Left lung (tissue), 10 donors: ENCODE results near the gene DAPL1. TPM values are rescaled to one million over a fixed set of nuclear protein-coding genes. Genes with fewer than 3 reads are reported as not detected.

Experiments used
- ATAC-seq: fragments of 200-7000 bp; cut with Tn5 transposase; one replicate; pipeline ENCODE4 v1.9.1; 2020; ENCODE audit warnings: moderate library complexity
- DNase-seq, 4 donors: peaks; one replicate each; pipeline ENCODE4 v3.0.0-alpha.2; 2013 to 2020
- H3K27ac ChIP-seq, 2 donors: fragments of 200-600 bp; sonication (generic) in 1 of 2; one replicate each; pipeline versions ENCODE4 v1.5.0 to v1.8.0; 2020 to 2021
- H3K27me3 ChIP-seq, 2 donors: fragments of 200-600 bp; sonication (generic) in 1 of 2; one replicate each; pipeline versions ENCODE4 v1.5.0 to v1.8.0; 2020 to 2021
- H3K36me3 ChIP-seq, 2 donors: fragments of 200-600 bp; sonication (generic) in 1 of 2; one replicate each; pipeline versions ENCODE4 v1.5.0 to v1.8.0; 2020 to 2021
- H3K4me1 ChIP-seq, 2 donors: fragments of 200-600 bp; one replicate each; pipeline ENCODE4 v1.8.0; 2021
- H3K4me3 ChIP-seq, 2 donors: fragments of 200-600 bp; sonication (generic) in 1 of 2; one replicate each; pipeline versions ENCODE4 v1.5.0 to v1.8.0; 2020 to 2021; ENCODE audit warnings: mild to moderate bottlenecking in 1 of 2
- H3K9me3 ChIP-seq, 2 donors: fragments of 200-600 bp; sonication (generic) in 1 of 2; one replicate each; pipeline versions ENCODE4 v1.5.0 to v1.8.0; 2020 to 2021
- intact Hi-C, 2 donors: fragments of 100-400 bp; cut with DNase I; formaldehyde crosslinking; loops; one replicate each; pipeline versions ENCODE4 v1.11.2 to v1.14.2; 2022
- polyA plus RNA-seq, 6 donors: library from polyadenylated mRNA; unstranded; fragments of 120-200 nt; gene quantifications; one replicate each; pipeline ENCODE4 v1.2.1, GENCODE V29; 2013; ENCODE audit not compliant: insufficient read length in 6 of 6
- total RNA-seq, 2 donors: library from RNA; stranded (reverse); fragmentation: NEBNext Ultra II Directional; extraction: Animal tissue kit (Norgen Biotek cat#: 25700); gene quantifications; one replicate each; pipeline ENCODE4 v1.2.1, GENCODE V29; 2021
- TF ChIP-seq, protein P1 (sequence below), 2 donors: fragments of 200-600 bp; sonication (generic) in 1 of 2; IDR thresholded peaks; one replicate each; pipeline versions ENCODE4 v1.5.0 to v1.8.0; 2021; ENCODE audit warnings: antibody characterized with exemption in 2 of 2
- donor health status: DM: no; HTN: yes; CAD: no.
- donor health status: DM: no; HTN: no; CAD: no.

Gene DAPL1
- total and polyA plus RNA-seq, 8 donors: 0.21 to 0.44 (median 0.32) TPM; not detected in 4

DNA sequence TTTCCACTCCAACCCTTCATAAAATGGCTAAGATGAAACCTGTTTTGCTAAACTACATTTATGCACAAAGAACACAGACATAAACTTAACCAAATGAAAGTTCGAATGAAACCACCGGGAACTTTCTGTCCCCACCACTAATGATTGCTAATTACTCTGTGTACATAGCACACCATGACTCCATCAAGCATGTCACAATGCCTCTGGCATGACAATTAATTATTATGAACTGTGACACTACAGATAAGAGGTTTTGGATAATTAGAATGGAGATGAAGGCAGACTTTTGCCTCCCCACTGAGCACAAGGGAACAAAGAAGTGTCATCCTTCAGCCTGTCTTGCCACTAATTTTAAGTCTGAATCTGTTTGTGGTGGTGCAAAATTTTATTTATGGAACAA, 1.5 kb downstream of the DAPL1 start:
- ATAC-seq (no peak), DNase-seq (no peak)
- H3K9me3 ChIP-seq: no peaks in the 10 kb centered on the region
- TF ChIP-seq, protein P1, sequence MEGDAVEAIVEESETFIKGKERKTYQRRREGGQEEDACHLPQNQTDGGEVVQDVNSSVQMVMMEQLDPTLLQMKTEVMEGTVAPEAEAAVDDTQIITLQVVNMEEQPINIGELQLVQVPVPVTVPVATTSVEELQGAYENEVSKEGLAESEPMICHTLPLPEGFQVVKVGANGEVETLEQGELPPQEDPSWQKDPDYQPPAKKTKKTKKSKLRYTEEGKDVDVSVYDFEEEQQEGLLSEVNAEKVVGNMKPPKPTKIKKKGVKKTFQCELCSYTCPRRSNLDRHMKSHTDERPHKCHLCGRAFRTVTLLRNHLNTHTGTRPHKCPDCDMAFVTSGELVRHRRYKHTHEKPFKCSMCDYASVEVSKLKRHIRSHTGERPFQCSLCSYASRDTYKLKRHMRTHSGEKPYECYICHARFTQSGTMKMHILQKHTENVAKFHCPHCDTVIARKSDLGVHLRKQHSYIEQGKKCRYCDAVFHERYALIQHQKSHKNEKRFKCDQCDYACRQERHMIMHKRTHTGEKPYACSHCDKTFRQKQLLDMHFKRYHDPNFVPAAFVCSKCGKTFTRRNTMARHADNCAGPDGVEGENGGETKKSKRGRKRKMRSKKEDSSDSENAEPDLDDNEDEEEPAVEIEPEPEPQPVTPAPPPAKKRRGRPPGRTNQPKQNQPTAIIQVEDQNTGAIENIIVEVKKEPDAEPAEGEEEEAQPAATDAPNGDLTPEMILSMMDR (IDR thresholded peaks at IDR 0.05): no peak
- H3K36me3 ChIP-seq: no peaks in the 10 kb centered on the region
- no peak overlapping the region for H3K4me3 ChIP-seq
- no peak overlapping the region for H3K27ac ChIP-seq
- H3K4me1 ChIP-seq: no peaks in the 10 kb centered on the region
- intact Hi-C loops: no loop called here
- H3K27me3 ChIP-seq: no peaks in the 10 kb centered on the region

DNA sequence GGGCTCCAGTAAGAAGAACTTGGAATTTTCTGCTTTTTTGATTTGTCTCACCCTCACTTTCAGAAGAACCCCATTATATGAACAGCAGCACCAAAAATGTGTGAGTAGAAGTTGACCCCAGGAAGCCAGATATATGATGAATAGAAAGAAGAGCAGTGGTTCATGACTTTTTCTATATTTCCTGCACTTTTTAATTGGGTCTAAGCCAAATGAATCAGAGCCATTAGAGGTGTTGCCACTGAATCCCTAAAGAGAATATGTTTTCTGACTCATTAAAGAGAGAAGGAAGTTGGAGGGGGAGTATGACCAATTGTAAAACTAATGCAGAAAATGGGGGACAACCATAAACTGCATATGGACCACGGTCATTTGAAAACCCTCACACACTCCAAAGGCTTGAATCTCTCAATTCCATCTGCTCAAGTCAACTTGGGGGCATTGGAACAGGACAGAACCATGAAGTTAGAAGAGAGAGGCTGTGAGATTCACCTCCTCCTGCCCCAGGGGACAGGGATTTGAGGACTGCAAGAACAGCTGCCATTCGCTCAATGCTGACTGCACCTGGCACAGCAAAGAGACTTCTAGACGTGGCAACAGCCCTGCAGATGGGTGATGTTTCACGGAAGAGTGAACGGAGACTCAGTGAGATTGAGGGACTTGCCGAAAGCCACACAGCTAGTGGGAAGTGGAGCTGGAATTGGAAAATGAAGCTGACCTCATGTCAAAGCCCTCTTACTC, 3.0 kb downstream of the DAPL1 start:
- TF ChIP-seq, protein P1 (IDR thresholded peaks at IDR 0.05): no peak
- Histone ChIP-seq H3K4me1 (no peaks in the 10 kb centered on the region), H3K27me3 (no peaks in the 10 kb centered on the region), H3K4me3 (no peak overlapping the region), H3K36me3 (no peaks in the 10 kb centered on the region), H3K9me3 (no peaks in the 10 kb centered on the region), H3K27ac (no peak overlapping the region)
- DNase-seq (no peak), ATAC-seq (no peak)
- intact Hi-C loops: no loop called here

DNA sequence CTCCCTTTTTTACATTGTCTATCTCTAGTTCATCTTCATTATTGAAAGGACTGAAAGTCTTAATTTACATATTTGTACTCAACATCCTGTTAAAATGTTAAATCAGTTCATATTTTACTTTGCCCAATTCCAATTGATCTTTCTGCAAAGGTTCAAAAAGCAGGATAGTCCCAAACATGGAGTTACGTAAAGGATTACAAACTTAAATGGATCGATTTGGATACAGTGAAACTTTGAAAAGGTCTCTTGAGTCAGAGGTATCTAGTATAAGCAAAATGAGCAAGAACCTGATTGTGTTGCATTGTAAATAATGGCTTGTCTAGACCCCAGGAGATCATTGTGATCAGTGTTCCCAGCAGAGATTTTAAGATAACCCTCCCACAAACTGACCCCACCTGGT, 4.1 kb downstream of the DAPL1 start:
- Histone ChIP-seq H3K4me1 (no peaks in the 10 kb centered on the region), H3K9me3 (no peaks in the 10 kb centered on the region), H3K27ac (no peak overlapping the region), H3K27me3 (no peaks in the 10 kb centered on the region), H3K4me3 (no peak overlapping the region), H3K36me3 (no peaks in the 10 kb centered on the region)
- DNase-seq (no peak), ATAC-seq (no peak)
- intact Hi-C loops: no loop called here
- TF ChIP-seq, protein P1 (IDR thresholded peaks at IDR 0.05): no peak

DNA sequence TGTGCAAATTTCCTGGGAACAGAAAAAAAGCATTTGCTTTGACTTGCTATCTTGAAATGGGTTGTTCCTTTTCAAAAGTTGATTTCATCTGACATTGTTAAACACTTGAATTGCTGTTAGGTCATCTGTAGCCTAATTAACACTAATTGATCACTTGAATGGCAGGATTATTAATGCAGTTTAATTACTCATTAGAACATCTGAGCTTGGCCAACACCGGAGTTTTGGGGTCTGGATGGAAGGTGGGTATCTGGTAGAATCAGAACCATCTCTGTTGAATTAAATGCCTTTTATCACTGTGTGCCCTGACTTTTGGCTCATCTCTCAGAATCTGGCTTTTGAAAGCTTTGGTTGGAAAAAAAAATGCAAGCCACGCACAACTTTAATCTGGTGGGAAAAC, 8.4 kb downstream of the DAPL1 start:
- DNase-seq (no peak), ATAC-seq (no peak)
- TF ChIP-seq, protein P1 (IDR thresholded peaks at IDR 0.05): no peak
- intact Hi-C loops: no loop called here
- Histone ChIP-seq H3K9me3 (no peaks in the 10 kb centered on the region), H3K27me3 (no peaks in the 10 kb centered on the region), H3K27ac (no peak overlapping the region), H3K4me1 (no peaks in the 10 kb centered on the region), H3K4me3 (no peak overlapping the region), H3K36me3 (no peaks in the 10 kb centered on the region)

DNA sequence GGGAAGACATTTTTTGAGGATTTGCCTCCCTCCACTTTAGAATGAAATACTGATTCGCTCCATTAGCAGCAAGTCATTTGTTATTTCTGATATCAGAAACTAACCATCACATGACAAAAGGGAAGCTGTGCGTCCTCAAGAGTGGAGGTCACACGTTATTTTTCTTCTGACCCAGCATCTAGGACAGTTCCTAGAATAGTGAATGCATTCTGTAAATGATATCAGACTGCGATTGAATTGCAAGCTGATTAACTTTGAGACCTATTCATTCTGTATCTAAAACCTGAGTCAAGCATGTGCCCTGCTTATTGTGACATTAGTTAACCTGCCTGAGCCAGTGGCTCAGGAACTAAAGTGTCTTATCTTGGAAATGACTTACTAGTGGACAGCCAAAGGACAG, 10.1 kb downstream of the DAPL1 start:
- intact Hi-C loops: no loop called here
- H3K4me1 ChIP-seq: no peaks in the 10 kb centered on the region
- H3K27ac ChIP-seq: no peak overlapping the region
- no peak for ATAC-seq
- H3K27me3 ChIP-seq: no peaks in the 10 kb centered on the region
- H3K36me3 ChIP-seq: no peaks in the 10 kb centered on the region
- DNase-seq: no peak
- H3K4me3 ChIP-seq: no peak overlapping the region
- no peaks in the 10 kb centered on the region for H3K9me3 ChIP-seq
- TF ChIP-seq, protein P1 (IDR thresholded peaks at IDR 0.05): no peak
